Pancreas (tissue), 10 donors: ENCODE measurements around the gene VRK3. TPM values are rescaled to one million over a fixed set of nuclear protein-coding genes. Genes with fewer than 3 reads are reported as not detected.
A peak's percentile ranks its signal among the peaks of the same experiment; 100 is the strongest.
"Not testable (repeated sequence)": the region's sequence is repeated elsewhere in the genome, so short reads cannot be mapped to it uniquely, and the experiment has no call there.

ENCODE experiments used
- ATAC-seq, 4 donors: fragments of 200-7000 bp; cut with Tn5 transposase; one replicate each; pipeline versions ENCODE4 v1.8.0 to v1.9.1; 2020; ENCODE audit warnings: mild to moderate bottlenecking in 4 of 4, moderate library complexity in 4 of 4
- DNase-seq, 6 donors: peaks; one replicate each; pipeline ENCODE4 v3.0.0-alpha.2; 2020
- FAIRE-seq: peaks from 2 replicates; lab custom pipeline; 2012; peaks lifted over from hg19 to GRCh38; lab: Jason Lieb, UNC
- H3K27ac ChIP-seq, 4 donors: fragments of 200-600 bp; sonication (generic); 1 replicate in 3 of 4; 2 replicates in 1 of 4; pipeline versions ENCODE4 v1.5.0 to v1.8.0; 2020
- H3K27me3 ChIP-seq, 4 donors: fragments of 200-600 bp; one replicate each; pipeline ENCODE4 v1.8.0; 2021
- H3K36me3 ChIP-seq, 3 donors: fragments of 200-600 bp; sonication (generic) in 1 of 3; one replicate each; pipeline versions ENCODE4 v1.5.0 to v1.8.0; 2020 to 2021
- H3K4me1 ChIP-seq, 3 donors: fragments of 200-600 bp; one replicate each; pipeline ENCODE4 v1.8.0; 2021
- H3K4me3 ChIP-seq, 4 donors: fragments of 200-600 bp; sonication (generic) in 2 of 4; one replicate each; pipeline versions ENCODE4 v1.5.0 to v1.8.0; 2020 to 2021
- H3K9me3 ChIP-seq, 4 donors: fragments of 200-600 bp; one replicate each; pipeline ENCODE4 v1.8.0; 2021
- CTCF ChIP-seq, 4 donors: fragments of 200-600 bp; sonication (generic) in 3 of 4; IDR thresholded peaks; one replicate each; pipeline versions ENCODE4 v1.5.0 to v1.8.0; 2021; ENCODE audit warnings: antibody characterized with exemption in 4 of 4
- WGBS, 2 donors: extraction: QIAGEN DNeasy Blood & Tissue Kit; methylation state at CpG; one replicate each; pipeline ENCODE4 v1.1.7; 2013; 5-methylcytosine and 5-hydroxymethylcytosine counted together
- intact Hi-C, 3 donors: fragments of 100-400 bp; cut with DNase I; formaldehyde crosslinking; loops; one replicate each; pipeline versions ENCODE4 v1.11.1 to v1.14.2; 2022
- polyA plus RNA-seq, 2 donors: library from polyadenylated mRNA; stranded (reverse); fragments of 200-250 nt; gene quantifications; one replicate each; pipeline ENCODE4 v1.2.3, GENCODE V29; 2013
- total RNA-seq, 6 donors: library from RNA; stranded (reverse); fragmentation: NEBNext Ultra II Directional in 4 of 6; extraction: Animal tissue kit (Norgen Biotek cat#: 25700) in 4 of 6; gene quantifications; one replicate each; pipeline versions ENCODE4 v1.2.1 to v1.2.4, GENCODE V29; 2021 to 2023
- donor health status: healthy with polysubstance abuse.
- donor health status: DM: no; HTN: no; CAD: no; lungs with moderate emphysema.
- donor health status: DM: no; HTN: no; CAD: no.
- donor health status: control.
- donor health status: control.
- donor health status: Bipolar disorder and iron deficiency.
- donor health status: DM: yes; HTN: yes; CAD: no.
- donor health status: DM: no; HTN: no; CAD: no.
- donor health status: DM: no; HTN: no; CAD: no.
- donor health status: DM: yes; HTN: yes; CAD: no.

The VRK3 gene
- total and polyA plus RNA-seq, 8 donors: 14.4 to 32.4 (median 17.9) TPM

DNA sequence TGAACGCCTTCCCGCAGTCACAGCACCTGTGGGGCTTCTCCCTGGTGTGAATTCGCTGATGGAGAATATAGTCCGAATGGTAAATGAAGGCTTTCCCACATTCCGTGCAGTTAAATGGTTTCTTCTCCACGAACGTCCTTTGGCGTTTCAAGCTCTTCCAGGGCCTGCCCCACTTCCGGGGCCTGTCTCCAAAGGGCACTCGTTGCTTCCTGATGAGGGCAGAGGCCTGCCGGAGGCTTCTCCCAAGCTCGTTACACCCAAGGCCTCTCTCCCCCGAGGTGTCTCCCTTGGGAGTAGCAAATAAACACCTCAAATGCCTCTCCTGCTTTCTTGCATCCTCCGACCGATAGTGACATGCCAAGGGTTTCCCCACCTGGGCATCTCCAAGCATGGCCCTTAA, 34.9 kb upstream of the VRK3 start:
- H3K36me3 ChIP-seq: no peaks in the 10 kb centered on the region
- DNase-seq (no peak), FAIRE-seq (no peak), ATAC-seq (no peak)
- H3K4me1 ChIP-seq: no peaks in the 10 kb centered on the region
- H3K9me3 ChIP-seq: no peaks in the 10 kb centered on the region
- intact Hi-C loops: no loop called here
- no peak for TF ChIP-seq CTCF (IDR thresholded peaks at IDR 0.05)
- 72 to 86% methylated on average over 15 of the region's 15 CpGs for WGBS, 2 donors
- no peak overlapping the region for H3K27ac ChIP-seq
- no peaks in the 10 kb centered on the region for H3K27me3 ChIP-seq
- H3K4me3 ChIP-seq: no peak overlapping the region

DNA sequence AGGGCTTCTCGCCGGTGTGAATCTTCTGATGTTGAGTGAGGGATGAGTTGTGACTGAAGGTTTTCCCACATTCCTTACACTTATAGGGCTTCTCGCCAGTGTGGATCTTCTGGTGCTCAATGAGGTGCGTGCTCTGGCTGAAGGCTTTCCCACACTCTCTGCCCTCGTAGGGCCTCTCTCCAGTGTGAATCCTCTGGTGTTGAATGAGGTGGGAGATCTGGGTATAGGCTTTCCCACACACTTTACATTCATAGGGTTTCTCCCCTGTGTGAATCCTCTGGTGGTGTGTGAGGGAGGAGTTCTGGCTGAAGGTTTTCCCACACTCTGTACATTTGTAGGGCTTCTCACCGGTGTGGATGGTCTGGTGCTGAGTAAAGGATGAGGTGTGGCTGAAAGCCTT, 33.9 kb upstream of the VRK3 start:
- intact Hi-C loops: no loop called here
- H3K27me3 ChIP-seq: no peaks in the 10 kb centered on the region
- H3K27ac ChIP-seq: no peak overlapping the region
- FAIRE-seq: no peak
- no peak for TF ChIP-seq CTCF (IDR thresholded peaks at IDR 0.05)
- H3K9me3 ChIP-seq: no peaks in the 10 kb centered on the region
- no peak for ATAC-seq
- no peak overlapping the region for H3K4me3 ChIP-seq
- no peaks in the 10 kb centered on the region for H3K4me1 ChIP-seq
- DNase-seq: no peak
- H3K36me3 ChIP-seq: no peaks in the 10 kb centered on the region
- WGBS, 2 donors: 75 to 79% methylated on average over 6 of the region's 6 CpGs

- DNase-seq (no peak), FAIRE-seq (no peak)
- no peak for TF ChIP-seq CTCF (IDR thresholded peaks at IDR 0.05)
These were observed 33.3 kb upstream of the VRK3 start for GRCh38 chr19:50058425-50058824.

GRCh38 chr19:50053119-50053518, 27.9 kb upstream of the VRK3 start:
- FAIRE-seq (no peak), ATAC-seq (no peak), DNase-seq (no peak)
- no peak overlapping the region for H3K4me3 ChIP-seq
- H3K9me3 ChIP-seq: no peaks in the 10 kb centered on the region
- intact Hi-C loops: no loop called here
- WGBS, 2 donors: 70 to 81% methylated on average over 4 of the region's 4 CpGs
- no peak overlapping the region for H3K27ac ChIP-seq
- no peaks in the 10 kb centered on the region for H3K36me3 ChIP-seq
- H3K4me1 ChIP-seq: no peaks in the 10 kb centered on the region
- no peak for TF ChIP-seq CTCF (IDR thresholded peaks at IDR 0.05)
- no peaks in the 10 kb centered on the region for H3K27me3 ChIP-seq

More at GRCh38 chr19:50058425-50058824, 33.3 kb upstream of the VRK3 start:
- no peaks in the 10 kb centered on the region for H3K27me3 ChIP-seq
- 82 to 87% methylated on average over 2 of the region's 2 CpGs for WGBS, 2 donors
- H3K9me3 ChIP-seq: no peaks in the 10 kb centered on the region
- ATAC-seq: no peak
- H3K4me3 ChIP-seq: no peak overlapping the region
- H3K36me3 ChIP-seq: no peaks in the 10 kb centered on the region
- intact Hi-C loops: no loop called here
- H3K27ac ChIP-seq: no peak overlapping the region
- H3K4me1 ChIP-seq: no peaks in the 10 kb centered on the region

- Histone ChIP-seq H3K4me1 (no peaks in the 10 kb centered on the region), H3K27me3 (no peaks in the 10 kb centered on the region), H3K27ac (no peak overlapping the region), H3K36me3 (no peaks in the 10 kb centered on the region), H3K4me3 (no peak overlapping the region), H3K9me3 (no peaks in the 10 kb centered on the region)
- WGBS, 2 donors: 81 to 86% methylated on average over 8 of the region's 8 CpGs
- no peak for DNase-seq
- no peak for ATAC-seq
- intact Hi-C loops: no loop called here
- FAIRE-seq: no peak
- TF ChIP-seq CTCF (IDR thresholded peaks at IDR 0.05): no peak
These were observed 26.8 kb upstream of the VRK3 start for GRCh38 chr19:50051964-50052363.

DNA sequence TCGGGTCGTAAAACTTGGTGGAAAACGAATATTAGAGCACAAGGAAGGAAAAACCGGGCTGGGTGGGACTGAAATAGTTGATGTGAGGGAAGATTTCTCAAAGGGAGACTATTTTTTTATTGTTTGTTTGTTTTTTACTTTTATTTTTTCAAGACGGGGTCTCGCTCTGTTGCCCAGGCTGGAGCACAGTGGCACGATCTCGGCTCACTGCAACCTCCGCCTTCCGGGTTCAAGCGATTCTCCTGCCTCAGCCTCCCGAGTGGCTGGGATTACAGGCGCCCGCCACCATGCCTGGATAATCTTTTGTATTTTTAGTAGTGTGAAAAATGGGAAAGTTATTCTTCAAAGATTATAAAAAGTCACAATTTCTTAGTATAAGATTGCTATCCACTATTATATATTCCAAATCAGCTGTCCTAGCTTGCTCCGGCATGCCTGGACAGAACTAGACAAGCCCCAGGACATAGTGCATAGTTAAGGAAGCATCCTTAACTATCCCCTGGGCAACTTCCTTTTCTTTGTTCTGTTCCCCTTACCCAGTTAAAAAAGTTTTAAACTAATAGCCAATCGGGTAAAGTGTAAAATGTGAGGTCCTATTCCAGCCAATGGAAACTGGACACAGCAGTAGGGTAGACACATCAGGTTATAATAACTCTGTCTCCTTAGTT, 26.2 kb upstream of the VRK3 start:
- H3K27ac ChIP-seq, intact Hi-C loops, ATAC-seq, H3K4me1 ChIP-seq, H3K27me3 ChIP-seq, H3K9me3 ChIP-seq, FAIRE-seq, DNase-seq, H3K36me3 ChIP-seq: not testable (repeated sequence)
- H3K4me3 ChIP-seq: peak overlapping the region in 2 of 4 donors; percentile 31 to 45
- 42 to 46% methylated on average over 16 of the region's 16 CpGs for WGBS, 2 donors
